Urinary bladder (tissue), 4 donors: Measurements from ENCODE around the gene BCL7B. TPM values are rescaled to one million over a fixed set of nuclear protein-coding genes. Genes with fewer than 3 reads are reported as not detected.
"Not testable (repeated sequence)": the region's sequence is repeated elsewhere in the genome, so short reads cannot be mapped to it uniquely, and the experiment has no call there.

Experiments used
- DNase-seq: peaks from one replicate; pipeline ENCODE4 v3.0.0-alpha.2; 2015; ENCODE audit errors: extremely low spot score
- H3K27ac ChIP-seq: one replicate; pipeline ENCODE4 v1.5.1; 2013; ENCODE audit warnings: low read depth, mild to moderate bottlenecking, moderate library complexity
- H3K36me3 ChIP-seq: one replicate; pipeline ENCODE4 v1.6.1; 2013; ENCODE audit warnings: mild to moderate bottlenecking, moderate library complexity; ENCODE audit not compliant: insufficient read depth
- H3K4me1 ChIP-seq: one replicate; pipeline ENCODE4 v1.6.1; 2013; ENCODE audit warnings: mild to moderate bottlenecking, moderate library complexity; ENCODE audit not compliant: insufficient read depth
- H3K4me3 ChIP-seq: one replicate; pipeline ENCODE4 v1.5.1; 2013; ENCODE audit warnings: low read depth, low read length
- WGBS: extraction: QIAGEN DNeasy Blood & Tissue Kit; methylation state at CpG from one replicate; pipeline ENCODE4 v1.1.7; 2013; 5-methylcytosine and 5-hydroxymethylcytosine counted together
- polyA plus RNA-seq: library from polyadenylated mRNA; stranded (reverse); fragments of 200-250 nt; gene quantifications from one replicate; pipeline ENCODE4 v1.2.3, GENCODE V29; 2013
- total RNA-seq: library from RNA; depleted of rRNA; stranded (reverse); fragments of >200 nt; gene quantifications from one replicate; pipeline ENCODE4 v1.2.3, GENCODE V29; 2014
- donor health status: healthy with polysubstance abuse.
- donor health status: healthy.

Gene BCL7B
- total and polyA plus RNA-seq, 2 donors, result 6.9 to 79.2 TPM

- Histone ChIP-seq H3K36me3 (peaks cover 7% of the 10 kb centered on the region), H3K27ac (no peak overlapping the region), H3K4me1 (no peaks in the 10 kb centered on the region), H3K4me3 (no peak overlapping the region)
- WGBS, result 85% methylated on average over 5 of the region's 5 CpGs
- no peak for DNase-seq
Observed at GRCh38 chr7:73536479-73536878, 21.0 kb downstream of the BCL7B start.

GRCh38 chr7:73535918-73536317 is 21.6 kb downstream of the BCL7B start:
- H3K36me3 ChIP-seq, DNase-seq, H3K27ac ChIP-seq, H3K4me3 ChIP-seq, H3K4me1 ChIP-seq: not testable (repeated sequence)
- WGBS, result 95% methylated on average over 7 of the region's 7 CpGs

GRCh38 chr7:73533742-73534141 is 23.7 kb downstream of the BCL7B start:
- no peak overlapping the region for H3K27ac ChIP-seq
- no peaks in the 10 kb centered on the region for H3K4me1 ChIP-seq
- DNase-seq, result no peak
- peaks cover 7% of the 10 kb centered on the region for H3K36me3 ChIP-seq
- 82% methylated on average over 9 of the region's 9 CpGs for WGBS
- no peak overlapping the region for H3K4me3 ChIP-seq

GRCh38 chr7:73532224-73532623 is 25.3 kb downstream of the BCL7B start:
- Histone ChIP-seq H3K27ac (no peak overlapping the region), H3K4me3 (no peak overlapping the region), H3K4me1 (no peaks in the 10 kb centered on the region), H3K36me3 (peaks cover 7% of the 10 kb centered on the region)
- DNase-seq, result no peak
- 96% methylated on average over 6 of the region's 6 CpGs for WGBS

- 90% methylated on average over 3 of the region's 3 CpGs for WGBS
- H3K27ac ChIP-seq, result no peak overlapping the region
- H3K4me3 ChIP-seq, result no peak overlapping the region
- DNase-seq, result no peak
- H3K4me1 ChIP-seq, result no peaks in the 10 kb centered on the region
- H3K36me3 ChIP-seq, result no peaks in the 10 kb centered on the region
Observed at GRCh38 chr7:73530800-73531199, 26.7 kb downstream of the BCL7B start.

GRCh38 chr7:73526896-73527821 is 30.3 kb downstream of the BCL7B start:
- Histone ChIP-seq H3K27ac (peak overlapping the region; percentile 18), H3K4me1 (no peaks in the 10 kb centered on the region), H3K4me3 (no peak overlapping the region), H3K36me3 (no peaks in the 10 kb centered on the region)
- 70% methylated on average over 8 of the region's 8 CpGs for WGBS
- DNase-seq, result no peak

- WGBS, result 71% methylated on average over 1 of the region's 1 CpG
Observed at GRCh38 chr7:73526158-73526494, 31.4 kb downstream of the BCL7B start.

GRCh38 chr7:73522105-73522872 is 35.2 kb downstream of the BCL7B start, which contains the start of gene BAZ1B:
Gene BAZ1B, minus strand, starts transcription at chr7:73522293. Its CDS starts 360 bp downstream, at chr7:73521933.
- peak; percentile 89 for DNase-seq
- Histone ChIP-seq H3K27ac (peak within 1 kb of the TSS; percentile 93), H3K36me3 (no peaks in the 10 kb centered on the region), H3K4me3 (peak within 1 kb of the TSS; percentile 92), H3K4me1 (peaks cover 4% of the 10 kb centered on the region)
- under 1% methylated on average over 71 of the region's 71 CpGs for WGBS

More at GRCh38 chr7:73526158-73526494, 31.4 kb downstream of the BCL7B start:
- not testable (repeated sequence) for H3K36me3 ChIP-seq, H3K27ac ChIP-seq, DNase-seq, H3K4me1 ChIP-seq, H3K4me3 ChIP-seq

GRCh38 chr7:73521636-73522104 is 35.8 kb downstream of the BCL7B start:
- WGBS, result under 1% methylated on average over 62 of the region's 62 CpGs
- no peak for DNase-seq

GRCh38 chr7:73520673-73521635 is 36.5 kb downstream of the BCL7B start:
- Histone ChIP-seq H3K36me3 (peaks cover 3% of the 10 kb centered on the region), H3K27ac (peak overlapping the region; percentile 93), H3K4me3 (peak overlapping the region; percentile 92), H3K4me1 (peaks cover 4% of the 10 kb centered on the region)
- no peak for DNase-seq
- under 1% methylated on average over 36 of the region's 36 CpGs for WGBS

More at GRCh38 chr7:73521636-73522104, 35.8 kb downstream of the BCL7B start:
- H3K36me3 ChIP-seq, result no peaks in the 10 kb centered on the region
- H3K27ac ChIP-seq, result peak overlapping the region; percentile 93
- H3K4me1 ChIP-seq, result peaks cover 4% of the 10 kb centered on the region
- peak overlapping the region; percentile 92 for H3K4me3 ChIP-seq

- DNase-seq, result no peak
- Histone ChIP-seq H3K4me3 (peak overlapping the region; percentile 92), H3K36me3 (peaks cover 3% of the 10 kb centered on the region), H3K27ac (no peak overlapping the region), H3K4me1 (peaks cover 4% of the 10 kb centered on the region)
- 70% methylated on average over 18 of the region's 18 CpGs for WGBS
Observed at GRCh38 chr7:73519867-73520672, 37.4 kb downstream of the BCL7B start.

- DNase-seq, result no peak
- no peak overlapping the region for H3K27ac ChIP-seq
- H3K36me3 ChIP-seq, result peaks cover 3% of the 10 kb centered on the region
- 74% methylated on average over 5 of the region's 5 CpGs for WGBS
- H3K4me3 ChIP-seq, result no peak overlapping the region
- H3K4me1 ChIP-seq, result peaks cover 4% of the 10 kb centered on the region
Observed at GRCh38 chr7:73518470-73518869, 39.0 kb downstream of the BCL7B start.
